ENCODE results near the gene RBP3. TPM values are rescaled to one million over a fixed set of nuclear protein-coding genes. Genes with fewer than 3 reads are reported as not detected.

Gene RBP3
- total RNA-seq, 1 experiment from 2014 or later, result not detected

- no peak overlapping the region for H2BK15ac ChIP-seq (ENCODE audit: low read depth, low read length)
- H3T11ph ChIP-seq (ENCODE audit: low read length), result no peak overlapping the region
- no peaks in the 10 kb centered on the region for H3K27me3 ChIP-seq (ENCODE audit: insufficient read depth, low read length)
- H3K23ac ChIP-seq (ENCODE audit: insufficient read length, low read depth, low read length), result no peak overlapping the region
- no peak overlapping the region for H3K18ac ChIP-seq (ENCODE audit: insufficient read length, low read depth, low read length)
- H2AK5ac ChIP-seq (ENCODE audit: insufficient read length, low read length), result no peak overlapping the region
- no peaks in the 10 kb centered on the region for H3K9me3 ChIP-seq (ENCODE audit: control insufficient read depth, low read depth, low read length)
- no CpG with 5 or more reads among the region's 3 CpGs for WGBS (ENCODE audit: extremely low coverage, insufficient read length, low lambda C conversion rate)
- no peak overlapping the region for H3K14ac ChIP-seq (ENCODE audit: insufficient read depth, low read length)
- no peak overlapping the region for H2BK12ac ChIP-seq (ENCODE audit: insufficient read length, low read depth, low read length)
- no peak overlapping the region for H3K27ac Mint-ChIP-seq
- TF ChIP-seq CTCF (conservative IDR thresholded peaks at IDR 0.05), result no peak
- peaks cover 3 to 4% of the 10 kb centered on the region in 2 experiments for H3K4me1 Mint-ChIP-seq
- H4K91ac ChIP-seq (ENCODE audit: insufficient read length, low read depth, low read length), result no peak overlapping the region
- H3K36me3 Mint-ChIP-seq (ENCODE audit: insufficient read depth in 1 of 3, low read depth in 3 of 3), result peaks cover 2 to 8% (median 5%) of the 10 kb centered on the region in 3 experiments; a peak in 5 of 7 replicates
- no peak overlapping the region for H2BK5ac ChIP-seq (ENCODE audit: insufficient read length, low read length)
- H2AFZ ChIP-seq (ENCODE audit: low read length), result no peak overlapping the region
- no peak overlapping the region for H3K56ac ChIP-seq (ENCODE audit: insufficient read length, low read depth, low read length)
- H3K79me2 ChIP-seq (ENCODE audit: insufficient read depth, low read length), result no peaks in the 10 kb centered on the region
- no peak for DNase-seq
- peaks cover 3% of the 10 kb centered on the region for H3K23me2 ChIP-seq (ENCODE audit: insufficient read length, low read depth, low read length, poor library complexity, severe bottlenecking)
- no peak overlapping the region for H4K8ac ChIP-seq (replicated peaks; ENCODE audit: insufficient read length, low read depth, low read length)
- H3K79me1 ChIP-seq (ENCODE audit: insufficient read depth, low read depth, low read length, poor library complexity, severe bottlenecking), result no peaks in the 10 kb centered on the region
- H2BK120ac ChIP-seq (ENCODE audit: low read depth, low read length, poor library complexity, severe bottlenecking), result no peak overlapping the region
- peaks cover 12 to 20% of the 10 kb centered on the region in 2 experiments for H3K9me3 Mint-ChIP-seq
- peaks cover 34% of the 10 kb centered on the region for H3K27me3 Mint-ChIP-seq (ENCODE audit: low read depth)
- H3K27ac ChIP-seq (ENCODE audit: insufficient read length, low read depth, low read length), result no peak overlapping the region
- H3K4me2 ChIP-seq (ENCODE audit: insufficient read depth, insufficient read length, low read length), result no peak overlapping the region
- H4K20me1 ChIP-seq (ENCODE audit: control insufficient read depth, insufficient read depth, insufficient read length), result no peaks in the 10 kb centered on the region
- no peak overlapping the region for H2BK20ac ChIP-seq (ENCODE audit: low read depth, low read length, poor library complexity, severe bottlenecking)
- no peak overlapping the region for H3K4ac ChIP-seq (ENCODE audit: low read depth, low read length)
- H4K5ac ChIP-seq (ENCODE audit: insufficient read length, low read depth, low read length), result no peak overlapping the region
- H3K9ac ChIP-seq (ENCODE audit: extremely low read depth, insufficient read length, low read length), result no peak overlapping the region
- H3K4me1 ChIP-seq (ENCODE audit: insufficient read depth, low read length), result no peaks in the 10 kb centered on the region
- H3K4me3 Mint-ChIP-seq, result no peak overlapping the region
Observed at GRCh38 chr10:47389619-47390018, 41.5 kb downstream of the RBP3 start.
